RWPE1 (cell line): Measurements from ENCODE around the gene KIF4B.

ENCODE experiments used
- CTCF ChIA-PET: fragments of 350-600 bp; sonication (Branson Sonifier 250); formaldehyde crosslinking; extraction: SDS; loops from one replicate; lab custom pipeline; 2021; lab: Yijun Ruan, JAX
- POLR2A ChIA-PET: fragments of 400-600 bp; formaldehyde crosslinking; extraction: SDS; loops from one replicate; lab custom pipeline; 2020; ENCODE audit warnings: antibody characterized with exemption; ENCODE audit not compliant: low non-redundant PET; lab: Yijun Ruan, JAX
- DNase-seq: peaks from one replicate; pipeline ENCODE4 v3.0.0; 2012; ENCODE audit warnings: low spot score
- H3K27ac ChIP-seq: fragments of 450-650 bp; 2 replicates; pipeline ENCODE4 v1.5.1; 2017
- TF ChIP-seq, protein P1 (sequence below): fragments of 450-650 bp; conservative IDR thresholded peaks from 2 replicates; pipeline ENCODE4 v1.5.1; 2017; ENCODE audit warnings: low read depth, mild to moderate bottlenecking

The KIF4B gene, protein sequence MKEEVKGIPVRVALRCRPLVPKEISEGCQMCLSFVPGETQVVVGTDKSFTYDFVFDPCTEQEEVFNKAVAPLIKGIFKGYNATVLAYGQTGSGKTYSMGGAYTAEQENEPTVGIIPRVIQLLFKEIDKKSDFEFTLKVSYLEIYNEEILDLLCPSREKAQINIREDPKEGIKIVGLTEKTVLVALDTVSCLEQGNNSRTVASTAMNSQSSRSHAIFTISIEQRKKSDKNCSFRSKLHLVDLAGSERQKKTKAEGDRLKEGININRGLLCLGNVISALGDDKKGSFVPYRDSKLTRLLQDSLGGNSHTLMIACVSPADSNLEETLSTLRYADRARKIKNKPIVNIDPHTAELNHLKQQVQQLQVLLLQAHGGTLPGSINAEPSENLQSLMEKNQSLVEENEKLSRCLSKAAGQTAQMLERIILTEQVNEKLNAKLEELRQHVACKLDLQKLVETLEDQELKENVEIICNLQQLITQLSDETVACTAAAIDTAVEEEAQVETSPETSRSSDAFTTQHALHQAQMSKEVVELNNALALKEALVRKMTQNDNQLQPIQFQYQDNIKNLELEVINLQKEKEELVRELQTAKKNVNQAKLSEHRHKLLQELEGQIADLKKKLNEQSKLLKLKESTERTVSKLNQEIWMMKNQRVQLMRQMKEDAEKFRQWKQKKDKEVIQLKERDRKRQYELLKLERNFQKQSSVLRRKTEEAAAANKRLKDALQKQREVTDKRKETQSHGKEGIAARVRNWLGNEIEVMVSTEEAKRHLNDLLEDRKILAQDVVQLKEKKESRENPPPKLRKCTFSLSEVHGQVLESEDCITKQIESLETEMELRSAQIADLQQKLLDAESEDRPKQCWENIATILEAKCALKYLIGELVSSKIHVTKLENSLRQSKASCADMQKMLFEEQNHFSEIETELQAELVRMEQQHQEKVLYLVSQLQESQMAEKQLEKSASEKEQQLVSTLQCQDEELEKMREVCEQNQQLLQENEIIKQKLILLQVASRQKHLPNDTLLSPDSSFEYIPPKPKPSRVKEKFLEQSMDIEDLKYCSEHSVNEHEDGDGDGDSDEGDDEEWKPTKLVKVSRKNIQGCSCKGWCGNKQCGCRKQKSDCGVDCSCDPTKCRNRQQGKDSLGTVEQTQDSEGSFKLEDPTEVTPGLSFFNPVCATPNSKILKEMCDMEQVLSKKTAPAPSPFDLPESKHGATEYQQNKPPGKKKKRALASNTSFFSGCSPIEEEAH

DNA sequence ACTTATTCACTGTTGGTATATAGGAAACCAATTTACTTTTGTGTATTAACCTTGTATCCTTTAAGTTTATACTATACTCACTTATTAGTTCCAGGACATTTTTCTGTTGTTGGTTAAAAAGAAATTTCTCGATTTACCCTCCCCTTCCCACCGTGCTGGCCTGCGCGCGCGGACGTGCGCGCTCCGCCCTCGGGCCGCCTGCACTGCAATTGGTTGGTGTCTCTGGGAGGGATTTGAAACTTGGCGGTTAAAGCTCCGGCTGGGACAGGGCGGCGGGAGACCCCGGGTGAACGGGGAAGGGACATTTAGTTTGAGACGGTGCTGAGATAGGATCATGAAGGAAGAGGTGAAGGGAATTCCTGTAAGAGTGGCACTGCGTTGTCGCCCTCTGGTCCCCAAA, at the start of gene KIF4B:
TSS of gene KIF4B (plus strand) at position 230 of the 400 bp plus-strand sequence. CDS start at position 335, 105 bp downstream.
- ChIA-PET CTCF (no interaction called here), POLR2A (no interaction called here)
- no peak within 1 kb of the TSS for H3K27ac ChIP-seq
- TF ChIP-seq, protein P1, sequence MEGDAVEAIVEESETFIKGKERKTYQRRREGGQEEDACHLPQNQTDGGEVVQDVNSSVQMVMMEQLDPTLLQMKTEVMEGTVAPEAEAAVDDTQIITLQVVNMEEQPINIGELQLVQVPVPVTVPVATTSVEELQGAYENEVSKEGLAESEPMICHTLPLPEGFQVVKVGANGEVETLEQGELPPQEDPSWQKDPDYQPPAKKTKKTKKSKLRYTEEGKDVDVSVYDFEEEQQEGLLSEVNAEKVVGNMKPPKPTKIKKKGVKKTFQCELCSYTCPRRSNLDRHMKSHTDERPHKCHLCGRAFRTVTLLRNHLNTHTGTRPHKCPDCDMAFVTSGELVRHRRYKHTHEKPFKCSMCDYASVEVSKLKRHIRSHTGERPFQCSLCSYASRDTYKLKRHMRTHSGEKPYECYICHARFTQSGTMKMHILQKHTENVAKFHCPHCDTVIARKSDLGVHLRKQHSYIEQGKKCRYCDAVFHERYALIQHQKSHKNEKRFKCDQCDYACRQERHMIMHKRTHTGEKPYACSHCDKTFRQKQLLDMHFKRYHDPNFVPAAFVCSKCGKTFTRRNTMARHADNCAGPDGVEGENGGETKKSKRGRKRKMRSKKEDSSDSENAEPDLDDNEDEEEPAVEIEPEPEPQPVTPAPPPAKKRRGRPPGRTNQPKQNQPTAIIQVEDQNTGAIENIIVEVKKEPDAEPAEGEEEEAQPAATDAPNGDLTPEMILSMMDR: no peak
- no peak for DNase-seq

DNA sequence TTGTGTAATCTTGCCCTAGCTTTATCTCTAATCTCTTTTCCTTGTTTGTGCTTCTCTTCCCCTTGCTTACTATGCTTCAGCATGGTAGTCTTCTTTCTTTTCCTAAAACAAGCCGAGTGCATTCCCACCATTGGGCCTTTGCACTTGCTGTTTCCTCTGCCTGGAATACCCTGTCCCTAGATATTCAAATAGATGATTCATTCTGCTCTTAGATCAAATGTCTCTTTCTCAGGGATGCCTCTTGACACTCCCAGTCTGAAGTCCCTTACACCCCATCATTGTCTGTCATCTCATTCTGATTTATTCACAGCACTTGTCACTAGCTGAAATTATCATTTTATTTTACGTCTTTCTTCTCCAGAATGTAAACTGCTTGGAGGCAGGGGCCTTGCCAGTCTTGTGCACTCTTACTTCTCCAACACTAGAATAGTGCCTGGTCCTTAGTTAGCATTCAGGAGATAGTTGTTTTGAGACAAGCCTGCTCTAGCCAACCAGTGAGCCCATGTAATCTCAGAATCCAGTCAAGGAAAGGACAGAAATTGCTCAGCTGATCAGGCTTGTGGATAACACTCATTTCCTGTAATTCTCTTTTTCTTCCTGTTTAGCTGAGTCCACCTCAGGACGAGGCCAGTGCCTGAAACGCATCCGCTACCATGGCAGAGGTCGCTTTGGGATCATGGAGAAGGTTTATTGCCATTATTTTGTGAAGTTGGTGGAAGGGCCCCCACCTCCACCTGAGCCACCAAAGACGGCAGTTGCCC, 47.3 kb upstream of the KIF4B start:
- POLR2A ChIA-PET: no interaction called here
- no peak overlapping the region for H3K27ac ChIP-seq
- TF ChIP-seq, protein P1: no peak
- no peak for DNase-seq
- CTCF ChIA-PET: interaction anchor here (0.6 kb wide), 1 partner anchor 110 kb away, joined by 3 read pairs; no protein-coding TSS in a partner anchor

DNA sequence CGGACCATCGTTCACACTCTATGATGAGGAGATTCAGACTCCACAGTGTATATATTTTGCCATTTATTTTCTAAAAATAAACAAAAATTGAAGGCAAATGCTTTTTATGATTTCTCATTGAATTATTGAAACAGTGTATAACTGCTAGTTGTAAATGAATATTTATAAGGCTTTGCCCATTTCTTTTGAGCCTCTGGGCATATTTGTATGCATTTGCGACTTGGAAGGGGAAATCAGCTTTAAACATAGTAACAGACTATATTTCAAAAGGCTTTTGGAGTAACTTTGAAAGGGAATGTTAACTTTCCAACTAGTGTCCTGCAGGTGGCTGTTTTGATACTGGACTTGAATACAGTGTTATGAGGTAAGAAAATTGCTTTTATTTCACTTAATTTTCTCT, 46.7 kb upstream of the KIF4B start:
- no peak overlapping the region for H3K27ac ChIP-seq
- TF ChIP-seq, protein P1: no peak
- CTCF ChIA-PET: no interaction called here
- no peak for DNase-seq
- POLR2A ChIA-PET: no interaction called here

DNA sequence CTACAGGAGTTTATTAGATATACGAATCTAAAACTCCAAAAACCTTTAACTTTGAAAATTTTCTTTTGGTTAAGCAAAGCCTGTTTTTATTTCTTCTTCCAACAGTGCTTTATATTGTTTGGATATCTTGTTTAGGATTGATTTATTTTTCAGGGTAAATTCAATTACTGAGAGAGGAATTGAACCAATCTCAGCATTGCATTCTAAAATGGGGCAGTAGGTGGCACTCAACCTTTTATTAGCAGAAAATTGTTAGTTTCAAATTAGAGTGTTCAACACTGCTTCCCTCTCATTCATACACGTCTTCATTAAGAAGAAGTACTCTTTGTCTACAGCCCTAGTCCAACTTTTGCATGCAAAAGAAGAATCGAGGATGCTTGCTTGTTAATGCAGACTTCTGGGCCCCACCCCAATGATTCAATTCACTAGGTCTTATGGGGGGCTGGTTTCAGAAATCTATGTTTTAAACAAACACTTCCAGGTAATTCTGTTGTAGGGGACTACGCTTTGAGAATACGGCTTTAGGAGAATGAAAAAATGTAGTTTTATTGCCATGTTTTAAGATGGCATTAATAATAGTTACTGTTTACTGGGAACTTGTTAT, 46.0 kb upstream of the KIF4B start:
- ChIA-PET CTCF (interaction anchor here (0.6 to 1.5 kb wide), 3 partner anchors 37 to 797 kb away, joined by 3 to 4 read pairs (median 3); no protein-coding TSS in a partner anchor), POLR2A (no interaction called here)
- H3K27ac ChIP-seq: no peak overlapping the region
- peak; percentile 33 for DNase-seq
- TF ChIP-seq, protein P1: peak; percentile 59

DNA sequence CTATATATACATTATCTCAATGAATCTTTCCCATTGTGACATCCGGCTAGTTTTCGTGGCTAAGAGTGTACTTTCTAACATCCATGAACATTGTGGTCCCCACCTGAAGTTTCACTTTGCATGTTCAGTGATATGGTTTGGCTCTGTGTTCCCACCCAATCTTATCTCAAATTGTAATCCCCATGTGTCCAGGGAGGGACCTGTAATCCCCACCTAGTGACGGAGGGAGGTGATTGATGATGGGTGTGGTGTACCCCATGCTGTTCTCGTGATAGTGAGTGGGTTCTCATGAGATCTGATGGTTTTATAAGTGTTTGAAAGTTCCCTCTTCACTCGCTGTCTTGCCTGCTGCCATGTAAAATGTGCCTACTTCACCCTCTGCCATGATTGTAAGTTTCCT, 44.6 kb upstream of the KIF4B start:
- ChIA-PET POLR2A (no interaction called here), CTCF (interaction anchor here (0.6 to 1.5 kb wide), 2 partner anchors 35 to 48 kb away, joined by 3 to 4 read pairs; no protein-coding TSS in a partner anchor)
- TF ChIP-seq, protein P1: no peak
- no peak overlapping the region for H3K27ac ChIP-seq
- DNase-seq: no peak
